Effector memory CD8-positive, alpha-beta T cell (primary cell): Measurements from ENCODE around the gene PCYT1B.
"Not testable (repeated sequence)": the region's sequence is repeated elsewhere in the genome, so short reads cannot be mapped to it uniquely, and the experiment has no call there.

Experiments used
- ATAC-seq: fragments of 150-1000 bp; cut with Tn5 transposase; replicated peaks from 2 replicates; pipeline ENCODE4 v1.10.0; 2021; ENCODE audit warnings: mild to moderate bottlenecking, moderate library complexity
- DNase-seq, 3 experiments: peaks; one replicate each; pipeline ENCODE4 v3.0.0; 2021
- H3K27ac Mint-ChIP-seq, 2 donors: one replicate each; pipeline ENCODE4 v1.8.0; 2022; ENCODE audit warnings: mild to moderate bottlenecking in 2 of 2, mixed read lengths in 2 of 2, moderate library complexity in 2 of 2
- H3K27me3 Mint-ChIP-seq, 2 donors: one replicate each; pipeline ENCODE4 v1.8.0; 2022; ENCODE audit warnings: mixed read lengths in 2 of 2
- H3K36me3 Mint-ChIP-seq: one replicate; pipeline ENCODE4 v1.8.0; 2022; ENCODE audit warnings: mild to moderate bottlenecking, moderate library complexity, mixed read lengths; ENCODE audit not compliant: insufficient read depth
- H3K4me1 Mint-ChIP-seq, 2 donors: one replicate each; pipeline ENCODE4 v1.8.0; 2022; ENCODE audit warnings: low read depth in 2 of 2, mixed read lengths in 2 of 2
- H3K4me3 Mint-ChIP-seq, 2 donors: one replicate each; pipeline ENCODE4 v1.8.0; 2022; ENCODE audit warnings: mild to moderate bottlenecking in 2 of 2, mixed read lengths in 2 of 2, moderate library complexity in 2 of 2
- H3K9me3 Mint-ChIP-seq, 2 donors: one replicate each; pipeline ENCODE4 v1.8.0; 2022; ENCODE audit warnings: mixed read lengths in 2 of 2

PCYT1B gene

DNA sequence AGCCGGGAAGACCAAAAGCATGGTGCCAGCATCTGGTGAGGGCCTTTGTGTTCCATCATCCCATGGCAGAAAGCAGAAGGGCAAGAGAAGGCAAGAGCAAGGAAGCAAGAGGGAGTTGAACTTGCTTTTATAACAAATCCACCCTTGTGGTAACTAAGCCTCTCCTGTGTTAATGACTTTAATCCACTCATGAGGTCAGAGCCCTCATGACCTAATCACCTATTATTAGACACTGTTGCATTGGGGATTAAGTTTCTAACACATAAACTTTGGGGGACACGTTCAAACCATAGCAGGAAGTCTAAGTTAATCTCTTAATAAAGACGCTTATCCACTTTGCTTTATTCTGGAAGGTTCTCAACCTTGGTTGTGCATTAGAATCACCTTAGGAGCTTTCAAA, 12.5 kb upstream of the PCYT1B start:
- peaks cover 0 to 5% of the 10 kb centered on the region in 2 donors for H3K27me3 Mint-ChIP-seq
- H3K4me1 Mint-ChIP-seq, result no peaks in the 10 kb centered on the region
- no peak for DNase-seq
- no peak overlapping the region for H3K27ac Mint-ChIP-seq
- H3K36me3 Mint-ChIP-seq, result no peaks in the 10 kb centered on the region
- no peak overlapping the region for H3K4me3 Mint-ChIP-seq
- no peak for ATAC-seq
- no peaks in the 10 kb centered on the region for H3K9me3 Mint-ChIP-seq

DNA sequence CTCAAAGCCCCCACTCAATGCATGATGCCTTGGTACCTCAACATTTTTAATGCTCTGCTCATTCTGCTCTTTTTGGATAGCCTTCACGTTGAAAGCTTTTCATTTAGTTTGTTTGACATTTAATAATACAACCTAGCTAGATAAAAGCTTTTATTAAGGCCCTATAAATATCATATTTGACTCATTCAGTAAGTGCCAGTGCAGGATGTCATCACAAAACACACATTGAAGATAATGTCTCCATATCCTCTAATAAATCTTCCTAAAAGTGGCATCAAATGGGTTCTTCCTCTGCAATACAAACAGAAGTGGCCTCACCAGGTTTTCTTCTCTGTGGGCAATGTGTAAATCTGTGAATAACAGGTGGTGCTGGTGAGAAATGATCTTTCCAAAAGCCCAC, 12.0 kb upstream of the PCYT1B start:
- Mint-ChIP-seq H3K4me1 (no peaks in the 10 kb centered on the region), H3K27ac (no peak overlapping the region), H3K9me3 (no peaks in the 10 kb centered on the region), H3K36me3 (no peaks in the 10 kb centered on the region), H3K27me3 (peaks cover 0 to 5% of the 10 kb centered on the region in 2 donors), H3K4me3 (no peak overlapping the region)
- DNase-seq (no peak), ATAC-seq (no peak)

DNA sequence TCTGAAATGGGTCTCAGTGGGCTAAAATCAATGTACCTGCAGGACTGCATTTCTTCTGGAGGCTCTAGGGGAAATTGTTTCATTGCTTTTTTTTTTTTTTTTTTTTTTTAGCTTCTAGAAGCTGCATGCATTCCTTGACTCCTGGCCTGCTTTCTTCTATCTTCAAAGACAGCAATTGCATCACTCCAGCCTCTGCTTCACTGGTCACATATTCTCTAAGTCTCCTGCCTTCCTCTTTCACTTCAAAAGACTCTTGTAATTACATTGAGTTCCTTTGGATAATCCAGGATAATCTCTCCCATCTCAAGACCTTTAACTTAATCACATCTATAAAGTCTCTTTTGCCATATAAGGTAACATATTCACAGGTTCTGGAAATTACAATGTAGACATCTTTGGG, 11.3 kb upstream of the PCYT1B start:
- Mint-ChIP-seq H3K9me3 (no peaks in the 10 kb centered on the region), H3K4me1 (no peaks in the 10 kb centered on the region), H3K27me3 (peaks cover 0 to 5% of the 10 kb centered on the region in 2 donors), H3K4me3 (no peak overlapping the region), H3K27ac (no peak overlapping the region), H3K36me3 (no peaks in the 10 kb centered on the region)
- no peak for DNase-seq
- ATAC-seq, result no peak

DNA sequence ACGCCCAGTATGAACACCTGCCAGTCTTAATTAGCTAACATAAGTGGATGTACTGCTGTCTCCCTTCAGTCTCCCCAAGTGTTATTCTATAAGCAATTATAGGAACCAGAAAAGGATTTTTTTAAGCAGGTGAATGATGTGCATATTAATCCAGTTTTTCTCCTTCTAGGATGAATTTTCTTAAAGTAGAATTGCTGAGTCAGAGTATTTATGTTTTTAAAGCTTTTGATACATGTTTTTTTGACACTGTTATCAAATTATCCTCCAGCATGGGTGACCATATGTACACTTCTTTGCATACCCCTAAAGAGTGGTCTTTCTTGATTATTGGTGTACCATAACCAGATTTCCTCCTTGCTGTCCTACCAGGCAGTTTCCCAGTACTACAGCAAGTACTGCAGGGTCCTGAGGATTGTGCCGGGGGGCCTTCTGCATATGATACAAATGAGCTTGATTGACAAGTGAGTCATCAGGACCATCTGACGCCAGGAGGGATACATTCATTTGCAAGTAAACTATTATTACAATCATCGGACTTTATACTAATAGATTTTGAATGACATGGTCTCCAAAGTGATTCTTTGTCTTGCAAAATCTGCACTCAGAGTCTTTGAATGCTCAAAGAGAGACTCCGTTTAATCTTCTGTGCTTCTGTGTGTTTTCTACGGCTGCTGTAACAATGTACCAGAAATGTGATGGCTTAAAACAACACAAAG, 10.7 kb upstream of the PCYT1B start:
- no peak for DNase-seq
- Mint-ChIP-seq H3K27me3 (peaks cover 0 to 5% of the 10 kb centered on the region in 2 donors), H3K4me3 (no peak overlapping the region)

DNA sequence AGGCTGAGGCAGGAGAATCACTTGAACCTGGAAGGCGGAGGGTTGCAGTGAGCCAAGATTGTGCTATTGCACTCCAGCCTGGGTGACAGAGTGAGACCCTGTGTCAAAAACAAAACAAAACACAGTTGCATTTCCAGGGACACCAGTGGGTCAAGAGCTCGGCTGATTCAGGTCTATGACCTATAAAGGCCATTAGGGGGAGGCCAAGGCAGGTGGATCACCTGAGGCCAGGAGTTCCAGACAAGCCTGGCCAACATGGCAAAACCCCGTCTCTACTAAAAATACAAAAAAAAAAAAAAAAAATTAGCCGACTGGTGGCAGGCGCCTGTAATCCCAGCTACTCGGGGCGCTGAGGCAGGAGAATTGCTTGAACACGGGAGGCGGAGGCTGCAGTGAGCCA, 8.5 kb upstream of the PCYT1B start:
- H3K9me3 Mint-ChIP-seq, result not testable (repeated sequence)

More for the DNA sequence above, 10.7 kb upstream of the PCYT1B start:
- H3K4me1 Mint-ChIP-seq, result no peaks in the 10 kb centered on the region
- no peaks in the 10 kb centered on the region for H3K9me3 Mint-ChIP-seq
- no peak for ATAC-seq
- no peaks in the 10 kb centered on the region for H3K36me3 Mint-ChIP-seq
- H3K27ac Mint-ChIP-seq, result no peak overlapping the region

DNA sequence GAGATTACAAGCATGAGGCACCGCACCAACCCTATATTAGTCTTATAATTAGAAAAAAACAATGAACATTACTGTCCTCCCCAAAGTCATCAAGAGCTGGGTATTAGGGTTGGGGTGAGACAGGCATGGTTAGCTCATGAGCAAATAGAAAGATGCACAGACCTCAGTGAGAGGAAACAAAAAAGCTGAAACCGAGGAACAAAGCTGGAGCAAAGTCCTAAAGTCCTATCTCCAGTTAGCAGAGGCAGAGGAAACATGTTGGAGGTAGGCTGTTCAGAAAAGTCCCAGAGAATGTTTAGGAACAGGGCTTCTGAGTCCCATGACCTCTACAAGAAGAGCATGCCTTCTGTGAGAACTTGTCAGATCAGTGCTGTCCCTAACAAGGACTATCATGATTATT, 4.6 kb upstream of the PCYT1B start:
- no peak overlapping the region for H3K27ac Mint-ChIP-seq
- no peaks in the 10 kb centered on the region for H3K9me3 Mint-ChIP-seq
- H3K4me3 Mint-ChIP-seq, result no peak overlapping the region
- H3K27me3 Mint-ChIP-seq, result peaks cover 18 to 25% of the 10 kb centered on the region in 2 donors
- ATAC-seq (no peak), DNase-seq (no peak)
- no peaks in the 10 kb centered on the region for H3K36me3 Mint-ChIP-seq
- peaks cover 9 to 10% of the 10 kb centered on the region in 2 donors for H3K4me1 Mint-ChIP-seq

More for the DNA sequence above, 8.5 kb upstream of the PCYT1B start:
- DNase-seq, H3K4me3 Mint-ChIP-seq, H3K4me1 Mint-ChIP-seq, ATAC-seq, H3K36me3 Mint-ChIP-seq, H3K27me3 Mint-ChIP-seq, H3K27ac Mint-ChIP-seq: not testable (repeated sequence)

DNA sequence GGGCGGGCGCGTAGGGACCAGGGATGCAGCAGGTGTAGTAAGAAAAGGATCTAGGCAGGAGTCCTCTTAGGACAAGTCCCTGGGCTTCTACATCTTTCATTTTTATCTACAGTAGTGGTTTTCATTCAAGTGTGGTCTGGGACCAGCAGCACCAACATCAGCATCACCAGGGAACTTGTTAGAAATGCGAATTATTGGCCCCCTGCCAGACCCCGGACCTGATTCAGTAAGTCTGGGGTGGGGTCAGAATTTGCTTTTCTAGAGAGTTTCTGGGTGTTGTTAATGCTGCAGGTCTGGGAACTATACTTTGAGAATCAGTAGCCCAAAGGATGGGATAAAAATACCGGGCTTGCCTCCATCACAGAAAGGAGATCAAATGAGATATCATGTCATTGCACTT, 1.3 kb upstream of the PCYT1B start:
- Mint-ChIP-seq H3K36me3 (no peaks in the 10 kb centered on the region), H3K4me1 (peaks cover 9 to 10% of the 10 kb centered on the region in 2 donors), H3K4me3 (no peak overlapping the region), H3K9me3 (no peaks in the 10 kb centered on the region), H3K27ac (no peak overlapping the region), H3K27me3 (peaks cover 18 to 26% of the 10 kb centered on the region in 2 donors)
- no peak for DNase-seq
- no peak for ATAC-seq

DNA sequence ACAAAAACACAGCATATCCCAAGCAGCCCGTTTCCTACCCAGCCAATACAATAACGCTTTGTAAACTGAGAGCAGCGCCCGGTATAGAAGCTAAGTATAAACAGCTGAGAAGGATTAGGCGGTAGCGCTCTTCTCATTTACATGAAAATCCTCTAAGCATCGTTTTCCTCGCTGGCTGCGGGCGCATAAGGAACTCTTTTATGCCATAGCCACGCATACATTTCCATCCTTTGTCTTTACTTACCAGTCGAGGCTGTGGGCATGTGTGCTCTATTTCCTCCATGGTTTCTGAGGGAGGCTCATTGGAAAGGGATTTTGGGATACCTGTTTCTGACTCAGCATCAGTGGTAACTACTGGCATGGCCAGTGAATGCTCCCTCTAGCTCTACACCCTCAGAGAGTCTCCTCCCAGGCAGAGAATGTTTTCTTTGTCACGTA, 383 bp downstream of the PCYT1B start:
- no peaks in the 10 kb centered on the region for H3K36me3 Mint-ChIP-seq
- H3K4me3 Mint-ChIP-seq, result peak overlapping the region; percentile 78 to 81
- no peaks in the 10 kb centered on the region for H3K9me3 Mint-ChIP-seq
- H3K27me3 Mint-ChIP-seq, result peaks cover 18 to 26% of the 10 kb centered on the region in 2 donors
- ATAC-seq (peak; percentile 32), DNase-seq (no peak)
- H3K4me1 Mint-ChIP-seq, result peaks cover 9 to 10% of the 10 kb centered on the region in 2 donors
- peak overlapping the region; percentile 79 to 89 for H3K27ac Mint-ChIP-seq

DNA sequence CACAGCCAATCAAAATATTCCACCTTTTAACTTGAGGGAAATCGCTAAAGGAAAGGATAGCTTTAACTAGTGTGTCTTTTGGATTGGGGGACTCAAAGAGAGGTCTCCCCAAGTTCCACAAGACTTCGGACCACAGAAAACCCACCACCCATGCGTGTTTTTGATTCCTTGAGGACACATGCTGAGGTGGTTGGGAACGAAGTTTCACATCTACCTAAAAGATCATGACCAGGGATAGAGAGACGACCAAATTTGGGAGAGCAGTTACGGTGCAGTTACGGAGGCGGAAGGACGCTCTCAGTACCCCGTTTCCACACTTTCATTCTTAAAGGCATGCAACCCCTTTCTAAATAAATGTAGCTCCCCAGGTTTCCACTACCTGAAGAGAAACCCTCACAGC, 1.1 kb downstream of the PCYT1B start:
- Mint-ChIP-seq H3K9me3 (no peaks in the 10 kb centered on the region), H3K4me1 (peaks cover 9 to 10% of the 10 kb centered on the region in 2 donors), H3K27me3 (peaks cover 20 to 26% of the 10 kb centered on the region in 2 donors), H3K36me3 (no peaks in the 10 kb centered on the region), H3K4me3 (no peak overlapping the region), H3K27ac (no peak overlapping the region)
- ATAC-seq (no peak), DNase-seq (no peak)

DNA sequence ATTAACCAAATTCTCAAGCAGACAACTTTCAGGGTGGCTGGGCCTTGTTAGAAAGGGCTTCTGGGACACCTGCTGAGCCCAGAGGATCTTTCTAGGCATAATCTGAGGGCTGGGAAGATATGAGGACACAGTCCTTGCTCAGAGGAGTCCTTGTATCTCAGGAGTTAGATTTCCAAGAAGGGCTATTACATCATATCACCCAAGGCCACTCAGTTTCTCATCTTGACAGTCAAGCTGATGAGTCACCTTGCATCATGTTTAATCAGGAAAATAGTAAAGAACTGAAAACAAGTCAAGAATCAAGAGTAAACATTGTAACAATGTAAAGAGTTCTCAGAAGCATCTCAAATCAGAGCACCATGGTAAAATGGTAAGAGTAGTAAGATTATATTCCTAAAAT, 4.0 kb downstream of the PCYT1B start:
- ATAC-seq, result no peak
- Mint-ChIP-seq H3K9me3 (no peaks in the 10 kb centered on the region), H3K36me3 (peaks cover 3% of the 10 kb centered on the region), H3K4me3 (no peak overlapping the region), H3K4me1 (peaks cover 9 to 10% of the 10 kb centered on the region in 2 donors), H3K27ac (no peak overlapping the region), H3K27me3 (peaks cover 27 to 28% of the 10 kb centered on the region in 2 donors)
- DNase-seq, result no peak

DNA sequence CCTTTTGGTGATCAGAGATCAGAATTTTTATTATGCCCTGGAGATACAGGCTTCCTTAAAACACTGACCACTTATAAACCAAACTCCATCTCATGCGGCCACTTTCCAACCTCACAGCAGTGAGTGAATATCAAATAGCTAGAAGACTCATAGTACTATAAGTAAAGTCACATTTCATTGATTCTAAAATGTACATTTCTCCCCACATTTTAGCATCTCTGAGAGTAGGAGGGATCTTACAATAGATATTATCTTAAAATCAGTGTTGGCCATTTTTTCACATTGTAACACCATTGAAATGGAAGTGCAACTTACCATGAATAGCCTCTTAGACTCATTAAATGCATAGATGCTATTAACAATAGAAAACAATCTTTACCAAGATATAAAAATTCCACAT, 17.4 kb downstream of the PCYT1B start:
- no peaks in the 10 kb centered on the region for H3K4me1 Mint-ChIP-seq

DNA sequence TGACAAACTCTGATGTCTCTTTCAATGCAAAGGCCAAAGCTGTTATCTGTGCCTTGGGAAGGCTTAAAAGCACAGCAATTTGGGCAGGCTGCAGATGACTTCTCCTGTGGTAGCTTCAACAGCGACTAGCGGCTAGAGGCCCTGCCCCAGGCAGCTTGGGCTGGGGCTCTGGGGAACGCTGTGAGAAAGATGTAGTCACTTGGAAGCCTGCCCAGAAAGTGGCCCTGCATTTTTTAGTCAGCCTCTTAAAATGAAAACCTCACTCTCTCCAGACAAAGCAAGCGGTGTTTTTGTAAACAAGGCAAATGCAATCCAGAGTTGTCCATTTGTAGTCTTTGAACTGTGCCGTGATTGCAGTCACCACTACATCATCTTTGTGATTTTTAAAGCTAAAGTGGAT, 27.5 kb downstream of the PCYT1B start:
- ATAC-seq, result no peak
- DNase-seq, result no peak
- peaks cover 5 to 14% of the 10 kb centered on the region in 2 donors for H3K27me3 Mint-ChIP-seq
- no peaks in the 10 kb centered on the region for H3K4me1 Mint-ChIP-seq
- H3K4me3 Mint-ChIP-seq, result no peak overlapping the region
- H3K36me3 Mint-ChIP-seq, result no peaks in the 10 kb centered on the region
- no peaks in the 10 kb centered on the region for H3K9me3 Mint-ChIP-seq
- no peak overlapping the region for H3K27ac Mint-ChIP-seq

More for the DNA sequence above, 17.4 kb downstream of the PCYT1B start:
- H3K27ac Mint-ChIP-seq, result no peak overlapping the region
- no peaks in the 10 kb centered on the region for H3K9me3 Mint-ChIP-seq
- H3K27me3 Mint-ChIP-seq, result peaks cover 27% of the 10 kb centered on the region in 2 donors
- no peak overlapping the region for H3K4me3 Mint-ChIP-seq
- ATAC-seq (no peak), DNase-seq (no peak)
- no peaks in the 10 kb centered on the region for H3K36me3 Mint-ChIP-seq

DNA sequence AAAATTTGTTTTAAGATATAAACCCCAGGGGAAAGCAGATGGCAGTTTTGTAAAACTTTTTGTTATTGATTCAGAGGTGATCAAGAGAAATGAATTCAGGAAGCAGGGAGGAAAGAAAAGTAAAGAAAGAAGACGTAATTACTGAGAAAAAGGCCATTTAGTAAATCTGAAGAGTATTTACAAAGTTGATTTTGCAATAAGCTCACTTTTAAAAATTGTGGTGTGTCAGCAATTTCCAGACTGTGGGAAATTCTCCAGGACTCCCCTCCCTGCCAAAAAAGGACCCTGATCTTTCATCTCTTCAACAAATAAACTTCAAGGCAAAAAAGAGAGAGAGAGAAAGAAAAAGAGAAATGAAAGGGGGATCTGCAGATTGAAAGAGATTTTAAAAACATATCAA, 36.6 kb downstream of the PCYT1B start:
- no peaks in the 10 kb centered on the region for H3K36me3 Mint-ChIP-seq

DNA sequence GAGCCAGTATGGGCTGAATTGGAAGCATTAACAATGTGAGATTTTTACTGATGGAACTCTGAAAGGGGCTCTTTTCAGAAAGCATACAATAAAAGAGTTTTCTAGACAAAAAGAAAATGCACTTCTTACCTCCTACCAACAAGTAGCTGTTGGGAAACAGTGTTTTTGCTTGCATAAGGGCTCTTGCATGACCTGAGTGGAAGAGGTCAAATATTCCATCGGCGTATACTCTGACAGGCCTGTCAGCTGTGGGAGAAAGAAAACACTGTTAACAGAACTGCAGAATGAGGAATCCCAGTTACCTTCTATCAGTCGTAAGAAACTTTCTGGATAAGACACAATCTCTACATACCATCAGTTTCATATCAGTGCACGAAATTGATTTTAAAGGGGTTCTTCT, 39.5 kb downstream of the PCYT1B start:
- Mint-ChIP-seq H3K27ac (no peak overlapping the region), H3K36me3 (no peaks in the 10 kb centered on the region), H3K4me3 (no peak overlapping the region), H3K4me1 (no peaks in the 10 kb centered on the region), H3K27me3 (peaks cover 0 to 11% of the 10 kb centered on the region in 2 donors), H3K9me3 (no peaks in the 10 kb centered on the region)
- DNase-seq, result no peak
- ATAC-seq, result no peak

More for the DNA sequence above, 36.6 kb downstream of the PCYT1B start:
- H3K27ac Mint-ChIP-seq, result no peak overlapping the region
- no peaks in the 10 kb centered on the region for H3K27me3 Mint-ChIP-seq
- ATAC-seq, result no peak
- no peak overlapping the region for H3K4me3 Mint-ChIP-seq
- no peak for DNase-seq
- H3K9me3 Mint-ChIP-seq, result no peaks in the 10 kb centered on the region
- H3K4me1 Mint-ChIP-seq, result no peaks in the 10 kb centered on the region
